Small intestine (tissue), 7 donors: ENCODE results near the gene NISCH. TPM values are rescaled to one million over a fixed set of nuclear protein-coding genes. Genes with fewer than 3 reads are reported as not detected.

ENCODE experiments used
- DNase-seq, 2 donors: peaks; one replicate each; pipeline versions ENCODE4 v3.0.0 to v3.0.0-alpha.2; 2013
- FAIRE-seq: peaks from 2 replicates; lab custom pipeline; 2012; peaks lifted over from hg19 to GRCh38; lab: Jason Lieb, UNC
- H3K27ac ChIP-seq, 3 donors: one replicate each; pipeline ENCODE4 v1.5.1; 2013; ENCODE audit warnings: low read length in 2 of 3, mild to moderate bottlenecking in 2 of 3, control low read depth in 1 of 3, inconsistent platforms in 1 of 3, low read depth in 1 of 3, moderate library complexity in 1 of 3
- H3K27me3 ChIP-seq, 3 donors: one replicate each; pipeline ENCODE4 v1.6.1; 2013; ENCODE audit warnings: low read length in 3 of 3, inconsistent platforms in 1 of 3; ENCODE audit not compliant: control insufficient read depth in 3 of 3, insufficient read depth in 3 of 3
- H3K36me3 ChIP-seq, 3 donors: one replicate each; pipeline ENCODE4 v1.6.1; 2013; ENCODE audit warnings: low read length in 3 of 3, inconsistent platforms in 1 of 3, low read depth in 1 of 3, mild to moderate bottlenecking in 1 of 3, moderate library complexity in 1 of 3; ENCODE audit not compliant: control insufficient read depth in 3 of 3, insufficient read depth in 2 of 3
- H3K4me1 ChIP-seq, 3 donors: one replicate each; pipeline ENCODE4 v1.6.1; 2013; ENCODE audit warnings: low read length in 2 of 3, inconsistent platforms in 1 of 3, low read depth in 1 of 3, mild to moderate bottlenecking in 1 of 3, moderate library complexity in 1 of 3; ENCODE audit not compliant: control insufficient read depth in 3 of 3, insufficient read depth in 2 of 3
- H3K4me3 ChIP-seq, 3 donors: one replicate each; pipeline ENCODE4 v1.5.1; 2013; ENCODE audit warnings: low read length in 3 of 3, control low read depth in 1 of 3, inconsistent platforms in 1 of 3, low read depth in 1 of 3, mild to moderate bottlenecking in 1 of 3, moderate library complexity in 1 of 3
- H3K9me3 ChIP-seq, 2 donors: one replicate each; pipeline ENCODE4 v1.6.1; 2013; ENCODE audit warnings: low read depth in 1 of 2, low read length in 1 of 2; ENCODE audit not compliant: control insufficient read depth in 2 of 2, insufficient read depth in 1 of 2
- WGBS, 3 donors: extraction: QIAGEN DNeasy Blood & Tissue Kit; methylation state at CpG; one replicate each; pipeline ENCODE4 v1.1.7; 2013; 5-methylcytosine and 5-hydroxymethylcytosine counted together
- polyA plus RNA-seq, 4 donors: library from polyadenylated mRNA; stranded (reverse) in 3 of 4; unstranded in 1 of 4; fragments of 200-250 nt in 3 of 4; fragments of 120-200 nt in 1 of 4; gene quantifications; one replicate each; pipeline versions ENCODE4 v1.2.1 to v1.2.3, GENCODE V29; 2013
- donor health status: healthy with polysubstance abuse.
- donor health status: control.
- donor health status: control.
- donor health status: Bipolar disorder and iron deficiency.
- donor health status: healthy.

The NISCH gene
- polyA plus RNA-seq, 4 donors = 25.9 to 78.1 (median 27.9) TPM

DNA sequence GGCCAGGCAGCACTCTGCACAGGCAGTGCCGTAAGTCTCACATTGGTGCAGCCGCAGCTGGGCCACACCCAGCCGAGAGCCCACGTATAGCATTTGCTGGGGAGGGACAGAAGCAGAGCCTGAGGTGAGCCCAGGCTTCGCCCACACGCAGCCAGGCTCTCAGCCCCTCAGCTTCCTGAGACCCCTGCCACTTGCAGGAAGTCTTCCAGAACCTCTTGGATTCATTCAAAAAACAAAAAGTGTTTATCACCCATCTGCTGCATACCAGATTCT is 17.4 kb upstream of the NISCH start:
- no peak overlapping the region for H3K27ac ChIP-seq
- FAIRE-seq (no peak), DNase-seq (no peak)
- H3K4me1 ChIP-seq = no peaks in the 10 kb centered on the region
- no peak overlapping the region for H3K4me3 ChIP-seq
- H3K9me3 ChIP-seq = no peaks in the 10 kb centered on the region
- no peaks in the 10 kb centered on the region for H3K36me3 ChIP-seq
- 28 to 79% (median 51%) methylated on average over 6 of the region's 6 CpGs for WGBS, 3 donors
- no peaks in the 10 kb centered on the region for H3K27me3 ChIP-seq

DNA sequence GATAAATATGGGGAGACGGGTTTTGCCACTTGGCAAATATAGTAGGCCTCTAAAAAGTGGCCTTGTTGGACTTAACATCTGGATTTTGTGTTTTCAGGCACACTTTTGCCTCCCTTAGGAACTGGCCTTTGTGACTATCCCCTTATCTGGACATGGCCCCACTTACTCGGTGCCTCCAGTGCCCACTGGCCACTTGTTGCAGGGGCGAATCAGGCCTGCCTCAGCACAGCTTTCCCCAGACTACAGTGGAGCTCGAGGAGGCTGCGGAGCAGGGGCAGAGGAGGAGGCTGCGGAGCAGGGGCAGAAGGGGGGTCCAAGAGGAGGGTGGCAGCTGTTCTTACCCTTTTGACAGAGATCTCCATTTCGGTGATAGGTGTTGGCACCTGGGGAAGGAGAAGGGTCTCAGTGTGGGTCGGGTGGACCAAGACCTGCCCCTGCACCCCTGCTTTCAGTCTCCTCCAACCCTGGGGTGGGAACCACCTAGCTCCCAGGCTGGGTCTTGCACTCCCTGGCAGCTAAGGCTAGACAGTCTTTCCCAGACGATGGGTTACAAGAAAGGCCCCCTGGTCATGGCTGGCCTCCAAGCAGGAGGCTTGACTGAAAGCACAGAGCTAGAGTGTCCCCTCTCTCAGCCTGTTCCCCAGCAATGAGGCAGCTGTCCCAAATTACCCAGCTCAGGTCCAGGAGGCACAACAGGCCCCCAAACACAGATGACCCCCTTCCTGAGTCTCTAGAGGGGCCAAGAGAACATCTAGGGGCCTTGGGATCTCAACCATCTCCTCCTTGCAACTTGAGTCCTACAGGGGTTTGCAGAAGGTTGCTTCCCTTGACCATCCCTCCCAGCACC is 16.6 kb upstream of the NISCH start:
- DNase-seq (no peak), FAIRE-seq (no peak)
- no peaks in the 10 kb centered on the region for H3K9me3 ChIP-seq
- H3K27me3 ChIP-seq = no peaks in the 10 kb centered on the region
- H3K36me3 ChIP-seq = no peaks in the 10 kb centered on the region
- H3K27ac ChIP-seq = no peak overlapping the region
- WGBS, 3 donors = 87 to 90% (median 87%) methylated on average over 8 to 9 of the region's 9 CpGs
- no peaks in the 10 kb centered on the region for H3K4me1 ChIP-seq
- no peak overlapping the region for H3K4me3 ChIP-seq

DNA sequence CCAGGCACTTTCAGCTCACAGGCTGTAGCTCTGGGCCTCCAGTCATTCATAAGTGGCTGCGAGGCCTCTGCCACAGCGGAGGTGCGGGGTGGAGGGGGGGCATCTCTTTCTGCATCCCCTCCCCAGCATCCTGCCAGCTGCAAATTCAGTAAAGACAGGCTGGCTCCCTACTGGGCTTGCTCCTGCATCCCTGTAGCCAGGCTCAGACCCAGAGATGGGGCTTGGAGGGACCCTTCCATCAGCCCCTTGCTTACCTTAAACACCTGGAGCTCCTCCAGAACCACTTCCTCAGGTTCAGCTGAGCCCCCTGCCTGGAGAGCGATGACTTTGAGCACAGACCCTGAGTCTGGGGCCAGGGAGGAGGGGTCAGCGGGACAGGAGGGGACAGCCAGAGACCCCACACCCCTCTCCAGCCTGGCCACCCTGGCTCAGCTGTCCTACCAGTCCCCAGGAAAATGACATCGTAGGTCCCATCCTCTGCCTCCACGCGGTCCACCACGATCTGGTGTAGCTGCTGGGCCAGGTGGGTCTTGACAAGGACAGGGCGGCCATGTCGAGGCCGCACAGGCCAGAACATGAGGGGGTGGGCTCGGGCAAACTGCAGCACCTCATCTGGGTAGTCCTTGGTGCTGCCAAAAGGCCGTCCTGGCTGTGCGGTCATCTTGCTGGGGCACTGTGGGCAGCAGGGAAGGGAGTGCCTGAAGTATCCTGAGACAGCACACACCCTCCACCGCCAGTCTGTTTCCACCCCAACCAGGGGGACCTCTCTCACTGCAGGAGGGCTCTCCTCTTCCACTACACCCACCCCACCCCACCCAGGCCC is 15.8 kb upstream of the NISCH start:
- Histone ChIP-seq H3K4me1 (no peaks in the 10 kb centered on the region), H3K27ac (no peak overlapping the region), H3K4me3 (no peak overlapping the region), H3K9me3 (no peaks in the 10 kb centered on the region), H3K27me3 (no peaks in the 10 kb centered on the region), H3K36me3 (no peaks in the 10 kb centered on the region)
- DNase-seq = no peak
- 89 to 93% (median 89%) methylated on average over 16 of the region's 16 CpGs for WGBS, 3 donors
- FAIRE-seq = no peak

DNA sequence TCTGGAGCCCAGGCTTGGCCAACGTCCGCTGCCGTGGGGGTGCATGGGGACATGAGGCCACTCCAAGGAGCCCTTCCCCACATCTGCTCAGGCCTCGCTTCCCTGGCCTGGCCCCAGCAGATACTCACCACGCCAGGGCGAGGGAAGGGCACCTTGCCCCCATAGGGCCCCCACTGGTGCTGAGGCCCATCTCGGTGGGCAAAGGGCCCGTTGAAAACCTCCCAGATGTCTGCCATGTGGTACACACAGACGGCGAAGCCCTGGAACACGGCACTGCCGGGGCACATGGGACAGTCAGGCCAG is 15.2 kb upstream of the NISCH start:
- whole genome bisulfite sequencing, 3 donors = 90% methylated on average over 11 to 12 of the region's 12 CpGs
- Histone ChIP-seq H3K27me3 (no peaks in the 10 kb centered on the region), H3K27ac (no peak overlapping the region), H3K4me1 (peaks cover 0 to 3% (median 0%) of the 10 kb centered on the region in 3 donors), H3K9me3 (no peaks in the 10 kb centered on the region), H3K36me3 (no peaks in the 10 kb centered on the region), H3K4me3 (no peak overlapping the region)
- no peak for DNase-seq
- FAIRE-seq = no peak

DNA sequence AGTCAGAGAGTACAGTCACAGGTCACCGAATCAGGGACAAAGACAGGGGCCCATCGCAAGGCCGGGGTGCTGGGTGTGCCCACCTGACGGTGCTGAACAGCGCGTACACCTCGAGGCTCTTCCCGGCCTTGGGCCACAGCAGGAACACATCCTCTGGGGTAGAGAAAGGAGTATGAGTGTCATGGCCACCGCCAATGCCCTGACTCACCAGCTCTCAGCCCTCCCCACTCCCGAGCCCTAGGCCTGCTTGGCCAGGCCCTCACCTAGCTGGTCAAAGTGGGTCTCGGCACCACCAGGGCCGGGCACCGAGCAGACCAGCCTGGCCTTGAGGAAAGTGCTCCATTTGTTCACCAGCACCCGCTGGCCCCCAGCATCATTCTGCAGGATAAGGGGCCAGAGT is 14.7 kb upstream of the NISCH start:
- no peak for DNase-seq
- Histone ChIP-seq H3K4me1 (peaks cover 0 to 5% (median 0%) of the 10 kb centered on the region in 3 donors), H3K9me3 (no peaks in the 10 kb centered on the region), H3K27me3 (no peaks in the 10 kb centered on the region), H3K36me3 (no peaks in the 10 kb centered on the region), H3K27ac (no peak overlapping the region), H3K4me3 (no peak overlapping the region)
- FAIRE-seq = no peak
- whole genome bisulfite sequencing, 3 donors = 91 to 94% (median 92%) methylated on average over 14 of the region's 14 CpGs

DNA sequence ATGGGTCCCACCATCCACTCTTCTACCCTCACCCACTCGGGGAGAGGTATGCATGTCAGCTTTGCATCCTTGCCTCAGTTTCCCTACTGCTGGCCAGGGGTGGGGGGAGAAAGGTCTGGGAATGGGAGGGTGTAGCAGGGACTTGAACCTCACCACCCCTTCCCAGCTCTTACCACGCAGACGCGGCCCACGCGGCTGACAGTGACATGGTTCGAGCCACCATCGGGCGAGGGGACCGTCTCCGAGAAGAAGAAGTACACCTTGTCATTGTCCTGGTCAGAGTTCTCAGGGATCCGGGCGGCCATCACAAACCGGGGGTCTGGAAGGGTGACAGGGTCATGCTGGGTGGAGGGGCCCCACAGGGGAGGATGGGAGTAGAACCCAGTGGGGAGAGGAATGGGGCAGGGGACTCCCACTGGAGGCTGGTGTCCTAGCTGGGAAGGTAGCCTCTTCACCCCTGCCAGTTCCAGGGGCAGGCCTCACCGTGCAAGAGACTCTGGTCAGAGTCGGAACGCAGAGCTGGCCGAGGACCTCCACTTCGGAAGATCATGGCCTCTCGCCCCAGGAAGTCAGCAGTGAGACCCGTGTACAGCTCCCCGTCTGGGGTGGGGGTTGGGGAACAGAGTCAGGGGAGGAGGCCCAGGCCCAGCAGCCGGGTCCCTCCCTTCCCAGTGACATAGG is 14.2 kb upstream of the NISCH start:
- Histone ChIP-seq H3K36me3 (no peaks in the 10 kb centered on the region), H3K4me3 (no peak overlapping the region), H3K27ac (no peak overlapping the region), H3K4me1 (peaks cover 0 to 5% (median 0%) of the 10 kb centered on the region in 3 donors), H3K27me3 (no peaks in the 10 kb centered on the region), H3K9me3 (no peaks in the 10 kb centered on the region)
- DNase-seq = no peak
- FAIRE-seq = no peak
- 89 to 96% (median 93%) methylated on average over 21 to 23 of the region's 23 CpGs for WGBS, 3 donors

DNA sequence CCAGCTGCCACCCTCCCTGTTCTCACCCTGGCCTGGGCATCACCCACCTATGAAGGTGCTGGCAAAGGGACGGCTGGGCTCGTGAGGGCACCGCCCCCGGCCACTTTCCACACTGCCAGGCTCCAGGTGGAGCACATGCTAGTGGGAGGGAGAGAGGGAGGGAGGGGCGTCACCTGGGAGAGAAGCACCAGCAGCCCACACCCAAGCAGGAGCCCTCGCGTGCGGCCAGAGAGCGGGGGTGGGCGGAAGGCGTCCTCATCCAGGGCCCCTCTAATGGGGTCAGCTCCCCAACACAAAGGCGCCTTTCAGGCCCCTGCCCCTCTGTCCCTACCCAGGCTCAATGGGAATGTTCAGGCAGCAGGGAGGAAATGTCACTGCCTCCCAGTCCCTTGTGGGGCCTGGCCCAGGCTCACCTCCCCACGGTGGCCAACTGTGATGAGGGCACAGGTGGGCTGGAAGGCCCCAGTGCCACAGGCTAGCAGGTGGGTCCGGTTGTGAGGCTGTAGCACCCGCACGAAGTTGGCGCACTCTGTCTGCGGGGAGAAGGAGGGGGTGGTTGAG is 13.6 kb upstream of the NISCH start:
- DNase-seq (no peak), FAIRE-seq (no peak)
- Histone ChIP-seq H3K36me3 (no peaks in the 10 kb centered on the region), H3K9me3 (no peaks in the 10 kb centered on the region), H3K27me3 (peaks cover 0 to 2% (median 0%) of the 10 kb centered on the region in 3 donors), H3K27ac (no peak overlapping the region), H3K4me1 (peaks cover 0 to 5% (median 0%) of the 10 kb centered on the region in 3 donors), H3K4me3 (no peak overlapping the region)
- WGBS, 3 donors = 81 to 88% (median 87%) methylated on average over 13 to 18 of the region's 18 CpGs
